PC-3 (cell line): ENCODE data around the gene KRT83. TPM values are rescaled to one million over a fixed set of nuclear protein-coding genes. Genes with fewer than 3 reads are reported as not detected.

Source experiments
- ATAC-seq: fragments of 200-7000 bp; cut with Tn5 transposase; 2 replicates; pipeline ENCODE4 v1.9.1; 2020; ENCODE audit warnings: mild to moderate bottlenecking, moderate library complexity
- BruUV-seq: library from RNA; stranded (reverse); fragments of 400-500 nt; replicated peaks from 2 replicates; lab custom pipeline; 2021; lab: Mats Ljungman, UMichigan
- CTCF ChIA-PET: fragments of 300-600 bp; sonication (Branson Sonifier 250); formaldehyde crosslinking; loops from one replicate; lab custom pipeline; 2022; ENCODE audit warnings: antibody characterized with exemption; lab: Charles Lee
- POLR2A ChIA-PET: fragments of 300-600 bp; sonication (Branson Sonifier 250); formaldehyde crosslinking; loops from one replicate; lab custom pipeline; 2022; ENCODE audit warnings: antibody characterized with exemption; ENCODE audit not compliant: unreplicated experiment; lab: Charles Lee
- DNase-seq: peaks from one replicate; pipeline ENCODE4 v3.0.0-alpha.2; 2015
- H2AFZ ChIP-seq: fragments of 300-600 bp; sonication (generic); 2 replicates; pipeline ENCODE4 v1.6.0; 2016; ENCODE audit warnings: antibody characterized with exemption, low read length
- H3F3A ChIP-seq: fragments of 300-600 bp; sonication (generic); one replicate; pipeline ENCODE4 v1.6.0; 2017; ENCODE audit warnings: antibody characterized with exemption, low read length, control low read depth, mild to moderate bottlenecking; ENCODE audit not compliant: unreplicated experiment
- H3K27ac ChIP-seq: fragments of 300-600 bp; sonication (generic); 2 replicates; pipeline ENCODE4 v1.5.1; 2016; ENCODE audit warnings: mild to moderate bottlenecking, low read length
- H3K27me3 ChIP-seq: fragments of 300-600 bp; sonication (generic); 2 replicates; pipeline ENCODE4 v1.6.1; 2016; ENCODE audit warnings: low read length, mixed read lengths
- H3K36me3 ChIP-seq: fragments of 300-600 bp; sonication (generic); 2 replicates; pipeline ENCODE4 v1.6.1; 2016; ENCODE audit warnings: low read depth, mixed run types, low read length, mixed read lengths
- H3K4me1 ChIP-seq: fragments of 300-600 bp; sonication (generic); 2 replicates; pipeline ENCODE4 v1.5.1; 2016; ENCODE audit warnings: low read length; ENCODE audit not compliant: insufficient read depth
- H3K4me2 ChIP-seq: fragments of 300-600 bp; sonication (generic); 2 replicates; pipeline ENCODE4 v1.6.0; 2016; ENCODE audit warnings: low read length
- H3K4me3 ChIP-seq: fragments of 300-600 bp; sonication (generic); 2 replicates; pipeline ENCODE4 v1.5.1; 2016; ENCODE audit warnings: mild to moderate bottlenecking, low read length, mixed read lengths
- H3K79me2 ChIP-seq: fragments of 300-600 bp; sonication (generic); 2 replicates; pipeline ENCODE4 v1.6.1; 2017; ENCODE audit warnings: low read length, mixed read lengths
- H3K9ac ChIP-seq: fragments of 300-600 bp; sonication (generic); 2 replicates; pipeline ENCODE4 v1.6.0; 2016; ENCODE audit warnings: mild to moderate bottlenecking, low read length
- H3K9me2 ChIP-seq: fragments of 300-600 bp; sonication (generic); replicated peaks from 2 replicates; pipeline ENCODE4 v1.6.1; 2016; ENCODE audit warnings: mixed run types, low read length, mixed read lengths
- H3K9me3 ChIP-seq: fragments of 300-600 bp; sonication (generic); 2 replicates; pipeline ENCODE4 v1.6.1; 2016; ENCODE audit warnings: low read length, mixed read lengths
- H4K20me1 ChIP-seq: fragments of 300-600 bp; sonication (generic); 2 replicates; pipeline ENCODE4 v1.6.1; 2016; ENCODE audit warnings: low read length, mixed read lengths
- EZH2 ChIP-seq: fragments of 300-600 bp; sonication (generic); IDR thresholded peaks from one replicate; pipeline ENCODE4 v1.6.1; 2017; ENCODE audit warnings: antibody characterized with exemption, mild to moderate bottlenecking, low read length; ENCODE audit not compliant: unreplicated experiment
- EZH2phosphoT487 ChIP-seq: fragments of 300-600 bp; sonication (generic); IDR thresholded peaks from 2 replicates; pipeline ENCODE4 v1.6.1; 2018; ENCODE audit warnings: mild to moderate bottlenecking, antibody characterized with exemption, low read length, borderline replicate concordance
- intact Hi-C: fragments of 100-400 bp; cut with micrococcal nuclease; formaldehyde crosslinking; loops from 2 replicates; pipeline ENCODE4 v1.9.0; 2023
- total RNA-seq: library from RNA; depleted of rRNA; stranded (reverse); fragments of >200 nt; gene quantifications from 2 replicates; pipeline ENCODE4 v1.2.3, GENCODE V29; 2014
- TF ChIP-seq, protein P1 (sequence below): fragments of 300-600 bp; sonication (generic); conservative IDR thresholded peaks from 2 replicates; pipeline ENCODE4 v1.5.1; 2017; ENCODE audit warnings: antibody characterized with exemption, low read depth, mild to moderate bottlenecking, low read length

Gene KRT83
- total RNA-seq, 1 experiment from 2014 or later: 0.33 TPM

DNA sequence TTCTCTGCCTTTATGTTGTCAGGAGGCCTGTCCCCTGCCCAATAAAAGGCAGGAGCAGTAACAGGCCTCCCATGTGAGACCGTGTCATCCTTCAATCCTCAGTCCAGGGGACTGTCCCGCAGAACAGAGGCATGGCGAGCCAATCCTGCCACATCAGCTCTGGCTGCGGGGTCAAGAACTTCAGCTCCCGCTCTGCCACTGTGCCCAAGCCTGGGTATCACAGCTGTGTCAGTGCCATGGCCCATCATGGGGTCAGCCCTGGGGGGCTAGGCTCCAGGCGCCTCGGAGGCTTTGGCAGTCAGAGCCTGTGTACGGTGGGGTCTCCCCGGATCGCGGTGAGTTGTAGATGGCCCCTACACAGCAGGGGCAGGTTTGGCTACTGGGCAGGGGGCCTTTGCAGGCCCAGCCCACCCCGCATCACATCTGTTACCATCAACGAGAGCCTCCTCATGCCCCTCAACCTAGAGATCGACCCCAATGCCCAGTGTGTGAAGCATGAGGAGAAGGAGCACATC lies 19.9 kb upstream of the KRT83 start:
- no peak overlapping the region for H3K27ac ChIP-seq
- ATAC-seq (no peak), DNase-seq (no peak)
- no peak overlapping the region for H3K4me2 ChIP-seq
- H3K9me2 ChIP-seq: no peaks in the 10 kb centered on the region
- no peaks in the 10 kb centered on the region for H3K79me2 ChIP-seq
- BruUV-seq: no TSS peak
- H3K27me3 ChIP-seq: no peaks in the 10 kb centered on the region
- H3K36me3 ChIP-seq: no peaks in the 10 kb centered on the region
- CTCF ChIA-PET: no interaction called here
- POLR2A ChIA-PET: no interaction called here
- no peak for TF ChIP-seq EZH2
- TF ChIP-seq, protein P1, sequence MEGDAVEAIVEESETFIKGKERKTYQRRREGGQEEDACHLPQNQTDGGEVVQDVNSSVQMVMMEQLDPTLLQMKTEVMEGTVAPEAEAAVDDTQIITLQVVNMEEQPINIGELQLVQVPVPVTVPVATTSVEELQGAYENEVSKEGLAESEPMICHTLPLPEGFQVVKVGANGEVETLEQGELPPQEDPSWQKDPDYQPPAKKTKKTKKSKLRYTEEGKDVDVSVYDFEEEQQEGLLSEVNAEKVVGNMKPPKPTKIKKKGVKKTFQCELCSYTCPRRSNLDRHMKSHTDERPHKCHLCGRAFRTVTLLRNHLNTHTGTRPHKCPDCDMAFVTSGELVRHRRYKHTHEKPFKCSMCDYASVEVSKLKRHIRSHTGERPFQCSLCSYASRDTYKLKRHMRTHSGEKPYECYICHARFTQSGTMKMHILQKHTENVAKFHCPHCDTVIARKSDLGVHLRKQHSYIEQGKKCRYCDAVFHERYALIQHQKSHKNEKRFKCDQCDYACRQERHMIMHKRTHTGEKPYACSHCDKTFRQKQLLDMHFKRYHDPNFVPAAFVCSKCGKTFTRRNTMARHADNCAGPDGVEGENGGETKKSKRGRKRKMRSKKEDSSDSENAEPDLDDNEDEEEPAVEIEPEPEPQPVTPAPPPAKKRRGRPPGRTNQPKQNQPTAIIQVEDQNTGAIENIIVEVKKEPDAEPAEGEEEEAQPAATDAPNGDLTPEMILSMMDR: no peak
- no peak overlapping the region for H3K9ac ChIP-seq
- no peaks in the 10 kb centered on the region for H3K9me3 ChIP-seq
- H2AFZ ChIP-seq: no peak overlapping the region
- no peaks in the 10 kb centered on the region for H3F3A ChIP-seq
- intact Hi-C loops: no loop called here
- no peaks in the 10 kb centered on the region for H4K20me1 ChIP-seq
- H3K4me1 ChIP-seq: peaks cover 20% of the 10 kb centered on the region
- no peak overlapping the region for H3K4me3 ChIP-seq

DNA sequence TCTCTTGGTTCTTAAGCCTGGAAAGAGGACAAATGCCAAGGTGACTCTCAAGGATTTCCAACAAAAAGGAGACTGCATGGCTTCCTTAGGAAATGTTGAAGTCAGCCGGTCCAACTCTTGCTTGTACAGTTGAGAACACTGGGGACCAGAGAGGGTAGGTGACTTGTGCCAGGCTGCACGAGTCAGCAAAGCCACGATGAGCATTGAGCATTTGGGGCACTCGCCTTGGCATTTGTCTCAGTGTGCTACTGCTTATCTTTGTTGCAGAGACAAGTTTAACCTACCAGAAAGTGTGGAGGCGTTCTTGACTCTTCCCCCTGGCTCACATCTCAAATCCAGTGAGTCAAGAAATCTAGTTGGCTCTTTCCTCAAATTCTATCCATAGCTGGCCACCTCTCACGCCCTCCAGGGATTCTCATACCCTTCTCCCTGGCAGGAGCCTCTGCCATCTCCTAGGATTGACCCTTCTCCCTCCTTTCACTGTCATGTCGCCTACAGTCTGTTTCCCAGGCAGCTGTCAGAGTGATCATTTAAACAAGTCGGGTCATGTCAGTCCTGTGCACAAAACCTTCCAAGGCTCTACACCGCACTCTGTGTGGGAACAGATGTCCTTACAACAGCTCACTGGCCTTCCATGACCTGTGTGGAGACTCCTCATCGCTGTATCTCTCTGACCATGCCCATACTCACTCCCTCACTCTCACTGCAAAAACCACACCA lies 17.2 kb upstream of the KRT83 start:
- POLR2A ChIA-PET: no interaction called here
- intact Hi-C loops: no loop called here
- H2AFZ ChIP-seq: no peak overlapping the region

DNA sequence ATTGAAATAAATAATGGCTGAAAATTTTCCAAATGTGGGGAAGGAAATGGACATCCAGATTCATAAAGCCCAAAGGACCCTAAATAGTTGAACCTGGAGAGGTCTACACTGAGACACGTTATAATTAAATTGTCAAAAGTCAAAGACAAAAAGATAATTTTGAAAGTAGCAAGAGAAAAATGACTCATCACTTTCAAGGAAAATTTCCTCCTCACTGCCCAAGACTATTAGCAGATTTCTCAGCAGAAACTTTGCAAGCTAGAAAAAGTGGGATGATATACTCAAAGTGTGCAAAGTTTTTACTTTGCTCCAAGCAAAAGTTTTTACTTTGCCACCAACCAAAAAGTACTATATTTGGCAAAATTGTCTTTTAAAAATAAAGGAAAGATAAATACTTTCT lies 15.9 kb upstream of the KRT83 start:
- H3K4me2 ChIP-seq: no peak overlapping the region
- no peak for ATAC-seq
- no peak for TF ChIP-seq EZH2
- TF ChIP-seq EZH2phosphoT487: no peak
- TF ChIP-seq, protein P1: no peak
- no peaks in the 10 kb centered on the region for H3K36me3 ChIP-seq
- no TSS peak for BruUV-seq
- no peak overlapping the region for H3K9ac ChIP-seq
- no peaks in the 10 kb centered on the region for H3K9me2 ChIP-seq
- ChIA-PET CTCF (no interaction called here), POLR2A (no interaction called here)
- H3F3A ChIP-seq: no peaks in the 10 kb centered on the region
- no peaks in the 10 kb centered on the region for H3K9me3 ChIP-seq
- no peaks in the 10 kb centered on the region for H3K4me1 ChIP-seq
- DNase-seq: peak; percentile 16
- no peak overlapping the region for H3K27ac ChIP-seq
- H3K79me2 ChIP-seq: no peaks in the 10 kb centered on the region
- intact Hi-C loops: no loop called here
- no peaks in the 10 kb centered on the region for H3K27me3 ChIP-seq
- no peaks in the 10 kb centered on the region for H4K20me1 ChIP-seq
- no peak overlapping the region for H2AFZ ChIP-seq
- no peak overlapping the region for H3K4me3 ChIP-seq

More for the DNA sequence above, 17.2 kb upstream of the KRT83 start:
- Histone ChIP-seq H3K79me2 (no peaks in the 10 kb centered on the region), H3K9me2 (no peaks in the 10 kb centered on the region), H3K4me2 (no peak overlapping the region), H3K27me3 (no peaks in the 10 kb centered on the region), H3K9me3 (no peaks in the 10 kb centered on the region), H3F3A (no peaks in the 10 kb centered on the region), H3K4me3 (no peak overlapping the region), H3K36me3 (no peaks in the 10 kb centered on the region), H4K20me1 (no peaks in the 10 kb centered on the region), H3K27ac (no peak overlapping the region), H3K4me1 (no peaks in the 10 kb centered on the region), H3K9ac (no peak overlapping the region)
- DNase-seq (no peak), ATAC-seq (no peak)
- no TSS peak for BruUV-seq
- TF ChIP-seq EZH2: no peak
- TF ChIP-seq EZH2phosphoT487: no peak
- TF ChIP-seq, protein P1: no peak
- CTCF ChIA-PET: no interaction called here
